Pancreas (tissue), 10 donors: ENCODE data around the gene ZBTB47. TPM values are rescaled to one million over a fixed set of nuclear protein-coding genes. Genes with fewer than 3 reads are reported as not detected.

ENCODE experiments used
- ATAC-seq, 4 donors: fragments of 200-7000 bp; cut with Tn5 transposase; one replicate each; pipeline versions ENCODE4 v1.8.0 to v1.9.1; 2020; ENCODE audit warnings: mild to moderate bottlenecking in 4 of 4, moderate library complexity in 4 of 4
- DNase-seq, 6 donors: peaks; one replicate each; pipeline ENCODE4 v3.0.0-alpha.2; 2020
- FAIRE-seq: peaks from 2 replicates; lab custom pipeline; 2012; peaks lifted over from hg19 to GRCh38; lab: Jason Lieb, UNC
- H3K27ac ChIP-seq, 4 donors: fragments of 200-600 bp; sonication (generic); 1 replicate in 3 of 4; 2 replicates in 1 of 4; pipeline versions ENCODE4 v1.5.0 to v1.8.0; 2020
- H3K27me3 ChIP-seq, 4 donors: fragments of 200-600 bp; one replicate each; pipeline ENCODE4 v1.8.0; 2021
- H3K36me3 ChIP-seq, 3 donors: fragments of 200-600 bp; sonication (generic) in 1 of 3; one replicate each; pipeline versions ENCODE4 v1.5.0 to v1.8.0; 2020 to 2021
- H3K4me1 ChIP-seq, 3 donors: fragments of 200-600 bp; one replicate each; pipeline ENCODE4 v1.8.0; 2021
- H3K4me3 ChIP-seq, 4 donors: fragments of 200-600 bp; sonication (generic) in 2 of 4; one replicate each; pipeline versions ENCODE4 v1.5.0 to v1.8.0; 2020 to 2021
- H3K9me3 ChIP-seq, 4 donors: fragments of 200-600 bp; one replicate each; pipeline ENCODE4 v1.8.0; 2021
- whole genome bisulfite sequencing, 2 donors: extraction: QIAGEN DNeasy Blood & Tissue Kit; methylation state at CpG; one replicate each; pipeline ENCODE4 v1.1.7; 2013; 5-methylcytosine and 5-hydroxymethylcytosine counted together
- intact Hi-C, 3 donors: fragments of 100-400 bp; cut with DNase I; formaldehyde crosslinking; loops; one replicate each; pipeline versions ENCODE4 v1.11.1 to v1.14.2; 2022
- polyA plus RNA-seq, 2 donors: library from polyadenylated mRNA; stranded (reverse); fragments of 200-250 nt; gene quantifications; one replicate each; pipeline ENCODE4 v1.2.3, GENCODE V29; 2013
- total RNA-seq, 6 donors: library from RNA; stranded (reverse); fragmentation: NEBNext Ultra II Directional in 4 of 6; extraction: Animal tissue kit (Norgen Biotek cat#: 25700) in 4 of 6; gene quantifications; one replicate each; pipeline versions ENCODE4 v1.2.1 to v1.2.4, GENCODE V29; 2021 to 2023
- TF ChIP-seq, protein P1 (sequence below), 4 donors: fragments of 200-600 bp; sonication (generic) in 3 of 4; IDR thresholded peaks; one replicate each; pipeline versions ENCODE4 v1.5.0 to v1.8.0; 2021; ENCODE audit warnings: antibody characterized with exemption in 4 of 4
- donor health status: healthy with polysubstance abuse.
- donor health status: DM: no; HTN: no; CAD: no; lungs with moderate emphysema.
- donor health status: DM: no; HTN: no; CAD: no.
- donor health status: control.
- donor health status: control.
- donor health status: Bipolar disorder and iron deficiency.
- donor health status: DM: yes; HTN: yes; CAD: no.
- donor health status: DM: no; HTN: no; CAD: no.
- donor health status: DM: no; HTN: no; CAD: no.
- donor health status: DM: yes; HTN: yes; CAD: no.

ZBTB47 gene
- total and polyA plus RNA-seq, 8 donors: 7.9 to 13.6 (median 10.2) TPM

DNA sequence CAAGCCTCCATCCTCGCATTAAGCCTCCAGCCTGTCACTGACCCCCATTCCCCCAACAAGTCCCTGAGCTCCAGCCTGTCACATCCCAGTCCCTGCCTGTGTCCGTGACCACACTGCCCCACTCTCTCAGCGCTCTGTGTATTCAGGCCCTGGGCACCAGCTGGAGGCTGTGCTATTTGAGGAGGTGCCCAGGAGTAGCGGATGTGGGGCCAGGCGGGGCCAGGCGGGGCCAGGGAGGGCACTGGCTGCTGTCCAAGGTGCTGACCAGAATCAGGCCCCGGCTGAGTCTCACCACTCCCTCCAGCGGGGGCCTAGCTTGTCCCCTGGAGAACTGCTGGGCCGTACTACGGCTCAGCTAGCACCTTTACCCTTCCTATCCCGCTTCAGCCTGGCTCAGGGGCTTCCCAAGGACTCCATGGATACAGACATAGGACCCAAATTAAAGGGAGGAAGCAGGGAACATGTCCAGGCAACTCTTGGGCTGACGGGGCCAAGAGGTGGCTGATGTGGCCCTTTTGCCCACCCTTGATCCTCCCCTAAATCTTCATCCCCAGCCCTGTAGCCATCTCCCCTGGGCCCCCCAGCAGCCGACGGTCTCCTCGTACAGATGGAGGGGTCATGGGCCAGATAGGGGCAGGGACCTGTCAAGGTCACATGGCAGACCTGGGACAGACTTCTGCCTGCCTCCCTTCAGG lies 48.0 kb downstream of the ZBTB47 start:
- H3K27ac ChIP-seq: no peak overlapping the region
- DNase-seq (peak in 4 of 6 donors; percentile 10 to 50 (median 28)), FAIRE-seq (no peak), ATAC-seq (peak; percentile 38 to 92 (median 70))
- intact Hi-C loops: no loop called here
- H3K27me3 ChIP-seq: no peaks in the 10 kb centered on the region
- TF ChIP-seq, protein P1, sequence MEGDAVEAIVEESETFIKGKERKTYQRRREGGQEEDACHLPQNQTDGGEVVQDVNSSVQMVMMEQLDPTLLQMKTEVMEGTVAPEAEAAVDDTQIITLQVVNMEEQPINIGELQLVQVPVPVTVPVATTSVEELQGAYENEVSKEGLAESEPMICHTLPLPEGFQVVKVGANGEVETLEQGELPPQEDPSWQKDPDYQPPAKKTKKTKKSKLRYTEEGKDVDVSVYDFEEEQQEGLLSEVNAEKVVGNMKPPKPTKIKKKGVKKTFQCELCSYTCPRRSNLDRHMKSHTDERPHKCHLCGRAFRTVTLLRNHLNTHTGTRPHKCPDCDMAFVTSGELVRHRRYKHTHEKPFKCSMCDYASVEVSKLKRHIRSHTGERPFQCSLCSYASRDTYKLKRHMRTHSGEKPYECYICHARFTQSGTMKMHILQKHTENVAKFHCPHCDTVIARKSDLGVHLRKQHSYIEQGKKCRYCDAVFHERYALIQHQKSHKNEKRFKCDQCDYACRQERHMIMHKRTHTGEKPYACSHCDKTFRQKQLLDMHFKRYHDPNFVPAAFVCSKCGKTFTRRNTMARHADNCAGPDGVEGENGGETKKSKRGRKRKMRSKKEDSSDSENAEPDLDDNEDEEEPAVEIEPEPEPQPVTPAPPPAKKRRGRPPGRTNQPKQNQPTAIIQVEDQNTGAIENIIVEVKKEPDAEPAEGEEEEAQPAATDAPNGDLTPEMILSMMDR (IDR thresholded peaks at IDR 0.05): no peak
- H3K9me3 ChIP-seq: no peaks in the 10 kb centered on the region
- H3K4me3 ChIP-seq: no peak overlapping the region
- WGBS, 2 donors: 37 to 39% methylated on average over 14 to 15 of the region's 15 CpGs
- no peaks in the 10 kb centered on the region for H3K4me1 ChIP-seq
- H3K36me3 ChIP-seq: no peaks in the 10 kb centered on the region

DNA sequence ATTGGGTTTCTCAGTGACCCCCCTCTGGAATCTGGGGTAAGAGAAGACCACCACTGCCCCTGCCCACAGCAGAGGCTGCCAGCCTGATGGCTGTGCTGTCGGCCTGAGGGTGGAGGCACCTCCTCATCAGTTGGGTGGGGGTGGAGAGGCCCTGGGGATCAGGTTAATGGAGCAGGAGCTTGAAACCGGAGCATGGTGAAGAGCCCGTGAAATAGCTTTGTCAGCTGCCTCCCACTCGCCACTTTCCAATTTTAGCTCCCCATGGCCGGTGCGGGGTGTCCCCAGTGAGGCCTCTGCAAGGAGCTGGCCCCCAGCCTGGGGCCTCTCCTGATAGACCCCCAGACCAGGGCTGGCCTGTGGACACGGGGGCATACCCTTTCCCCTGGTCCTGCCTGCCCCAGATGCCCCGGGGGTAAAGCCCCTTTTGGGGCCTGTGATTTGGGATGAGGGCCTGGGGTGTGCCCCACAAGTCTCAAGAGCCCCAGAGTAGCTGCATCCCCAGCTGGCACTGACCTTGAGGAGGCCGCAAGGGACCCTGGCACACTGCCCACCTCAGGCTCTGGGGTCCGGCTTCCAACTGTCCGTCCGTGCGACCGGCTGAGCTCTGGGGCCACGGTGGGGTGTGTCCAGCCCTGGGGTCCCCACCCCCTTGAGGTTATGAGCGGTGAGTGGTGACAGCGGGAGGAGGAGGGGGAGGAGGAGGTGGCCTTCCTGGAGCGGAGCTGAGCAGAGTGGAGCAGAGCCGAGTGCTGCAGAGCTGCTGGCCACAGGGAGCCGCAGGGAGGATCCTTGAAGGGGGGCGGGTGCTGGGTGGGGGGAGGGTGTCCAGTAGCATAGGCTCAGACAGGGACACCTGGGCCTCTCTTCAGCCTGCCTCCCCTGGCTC lies 48.8 kb downstream of the ZBTB47 start, which contains the start of gene HHATL:
TSS of gene HHATL (minus strand) at position 733 of the 886 bp plus-strand sequence. CDS start 1,972 bp downstream, outside the sequence.
- H3K4me1 ChIP-seq: no peaks in the 10 kb centered on the region
- DNase-seq (peak in 2 of 6 donors; percentile 12 to 75), FAIRE-seq (no peak), ATAC-seq (peak in 2 of 4 donors; percentile 34 to 50)
- intact Hi-C loops: no loop called here
- H3K4me3 ChIP-seq: no peak within 1 kb of the TSS
- TF ChIP-seq, protein P1 (IDR thresholded peaks at IDR 0.05): no peak
- H3K27ac ChIP-seq: no peak within 1 kb of the TSS
- no peaks in the 10 kb centered on the region for H3K36me3 ChIP-seq
- H3K9me3 ChIP-seq: no peaks in the 10 kb centered on the region
- H3K27me3 ChIP-seq: no peaks in the 10 kb centered on the region
- 60 to 72% methylated on average over 13 to 21 of the region's 21 CpGs for WGBS, 2 donors

DNA sequence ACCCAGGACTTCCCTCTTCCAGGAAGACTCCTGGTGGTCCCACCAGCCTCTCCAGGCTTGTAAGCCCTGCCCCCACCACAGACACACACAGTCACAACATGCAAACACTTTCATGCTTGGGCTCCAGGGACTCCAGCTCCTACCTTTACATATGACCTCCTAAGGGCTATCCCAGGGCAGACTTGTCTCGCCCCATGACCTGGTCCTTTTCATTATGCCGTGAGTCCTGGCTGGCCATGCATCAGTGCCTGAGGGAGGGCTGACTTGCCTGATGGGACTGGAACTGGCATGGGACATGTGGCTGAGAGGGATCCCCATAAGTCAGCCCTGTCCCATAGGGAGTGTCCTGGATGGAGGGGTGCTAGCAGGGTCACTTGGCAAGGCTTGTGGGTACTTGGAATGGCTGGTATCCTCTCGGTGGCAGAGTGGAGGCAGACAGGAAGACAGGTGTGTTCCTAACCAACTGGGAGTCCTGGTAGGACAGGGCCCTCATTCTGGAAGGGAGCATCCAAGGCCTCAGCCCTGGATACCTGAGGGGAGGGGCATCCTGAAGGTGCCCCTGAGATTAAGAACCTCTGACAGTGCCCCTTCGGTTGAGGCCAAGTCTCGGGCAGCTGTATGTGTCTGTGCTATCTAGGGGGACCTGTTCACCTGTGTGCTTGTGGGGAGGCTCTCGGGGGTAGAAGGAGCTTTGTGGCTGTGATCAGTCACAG lies 49.6 kb downstream of the ZBTB47 start:
- Histone ChIP-seq H3K36me3 (no peaks in the 10 kb centered on the region), H3K4me3 (no peak overlapping the region), H3K9me3 (no peaks in the 10 kb centered on the region), H3K27ac (no peak overlapping the region), H3K27me3 (no peaks in the 10 kb centered on the region), H3K4me1 (no peaks in the 10 kb centered on the region)
- DNase-seq (peak in 1 of 6 donors; percentile 8), ATAC-seq (no peak), FAIRE-seq (no peak)
- WGBS, 2 donors: 79 to 86% methylated on average over 6 of the region's 6 CpGs
- intact Hi-C loops: no loop called here
- TF ChIP-seq, protein P1 (IDR thresholded peaks at IDR 0.05): no peak

DNA sequence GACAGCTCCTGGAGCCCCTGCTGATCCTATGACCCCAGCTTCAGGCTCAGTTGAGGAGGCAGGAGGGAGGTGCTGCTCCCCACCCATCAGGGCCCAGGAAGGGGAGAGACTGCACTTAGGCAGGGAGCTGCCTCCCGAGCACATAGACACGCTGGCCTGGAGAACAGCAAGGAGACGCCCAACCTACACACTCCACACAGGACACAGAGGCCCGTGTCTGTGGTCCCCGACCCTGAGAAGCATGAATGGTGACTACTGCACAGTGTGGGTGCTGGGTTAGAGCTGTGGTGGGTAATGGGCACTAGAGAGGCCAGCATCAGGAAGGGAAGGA lies 50.2 kb downstream of the ZBTB47 start:
- H3K27me3 ChIP-seq: no peaks in the 10 kb centered on the region
- TF ChIP-seq, protein P1 (IDR thresholded peaks at IDR 0.05): no peak
- intact Hi-C loops: no loop called here
- peak in 1 of 6 donors; percentile 5 for DNase-seq
- ATAC-seq: no peak
- FAIRE-seq: no peak
- no peak overlapping the region for H3K27ac ChIP-seq
- no peak overlapping the region for H3K4me3 ChIP-seq
- no peaks in the 10 kb centered on the region for H3K4me1 ChIP-seq
- 57 to 79% methylated on average over 5 of the region's 5 CpGs for WGBS, 2 donors
- H3K9me3 ChIP-seq: no peaks in the 10 kb centered on the region
- H3K36me3 ChIP-seq: no peaks in the 10 kb centered on the region
